ENCODE data around the gene ROGDI.
A peak's percentile ranks its signal among the peaks of the same experiment; 100 is the strongest.

The ROGDI gene

GRCh38 chr16:4767872-4768548 is 34.4 kb downstream of the ROGDI start:
- FAIRE-seq (no peak), DNase-seq (ENCODE audit: low spot score) (no peak)

- FAIRE-seq: peak; percentile 67
- DNase-seq (ENCODE audit: low spot score): peak; percentile 87
These were observed 35.4 kb downstream of the ROGDI start, which contains the start of gene ZNF500 for GRCh38 chr16:4766875-4767628. ZNF500 (minus strand) TSS chr16:4767162; CDS start chr16:4765978, 1,184 bp downstream.

GRCh38 chr16:4765511-4766474 is 36.6 kb downstream of the ROGDI start:
- no peak for DNase-seq (ENCODE audit: low spot score)
- FAIRE-seq: no peak

DNA sequence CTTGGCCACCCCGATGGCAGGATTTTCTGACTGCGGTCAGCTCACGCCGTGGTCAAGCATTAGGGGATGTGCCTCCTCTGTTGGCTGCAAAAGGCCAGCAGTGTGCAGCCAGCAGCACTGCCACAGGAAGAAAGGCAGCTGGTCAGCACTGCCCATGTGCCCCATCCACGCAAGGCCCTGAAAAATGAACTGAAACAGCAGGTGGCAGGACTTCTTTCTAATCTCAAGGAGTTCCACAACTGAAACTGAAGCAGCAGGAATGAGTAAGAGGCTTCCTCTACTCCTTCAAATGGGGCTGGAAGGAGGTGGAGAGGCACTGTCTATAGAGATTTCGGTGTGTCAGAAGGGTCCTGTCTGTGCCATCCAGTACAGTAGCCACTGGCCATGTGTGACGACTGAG is 38.6 kb downstream of the ROGDI start:
- DNase-seq (ENCODE audit: low spot score): no peak

GRCh38 chr16:4762205-4762604 is 40.2 kb downstream of the ROGDI start:
- FAIRE-seq (no peak), DNase-seq (ENCODE audit: low spot score) (no peak)

More for the DNA sequence above, 38.6 kb downstream of the ROGDI start:
- FAIRE-seq: no peak

DNA sequence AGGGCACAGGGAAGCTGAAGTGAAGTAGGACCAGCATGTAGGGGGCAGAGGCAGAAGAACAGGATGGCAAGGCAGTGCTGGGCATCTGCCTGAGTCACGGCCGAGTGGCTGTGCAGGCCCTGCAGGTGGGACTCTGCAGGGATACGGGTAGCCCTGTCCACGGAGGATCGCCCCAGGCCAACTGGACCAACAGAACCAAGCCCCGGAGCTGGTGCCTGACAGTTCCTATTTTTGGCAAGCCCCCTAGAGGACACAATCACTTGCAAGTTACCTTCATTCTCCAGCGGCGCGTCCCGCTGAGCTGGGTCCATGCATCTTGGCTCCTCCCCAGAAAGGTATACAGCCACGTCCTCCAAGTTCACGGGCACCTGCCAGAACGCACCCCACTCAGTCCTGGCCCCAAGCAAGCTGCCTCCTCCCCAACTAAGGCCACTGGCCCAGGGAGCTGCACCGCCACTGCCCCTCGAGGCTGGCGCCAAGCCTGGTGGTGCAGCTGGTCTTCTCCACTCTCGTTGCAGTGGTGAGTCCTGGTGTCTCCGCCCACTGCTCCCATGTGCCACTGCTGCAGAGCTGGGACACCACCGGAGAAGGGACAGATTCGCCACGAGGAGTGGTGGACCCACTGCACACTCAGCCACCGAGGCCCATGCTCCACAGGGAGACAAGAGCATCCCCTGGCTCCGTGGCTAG is 42.1 kb downstream of the ROGDI start:
- DNase-seq (ENCODE audit: low spot score): no peak
- no peak for FAIRE-seq

DNA sequence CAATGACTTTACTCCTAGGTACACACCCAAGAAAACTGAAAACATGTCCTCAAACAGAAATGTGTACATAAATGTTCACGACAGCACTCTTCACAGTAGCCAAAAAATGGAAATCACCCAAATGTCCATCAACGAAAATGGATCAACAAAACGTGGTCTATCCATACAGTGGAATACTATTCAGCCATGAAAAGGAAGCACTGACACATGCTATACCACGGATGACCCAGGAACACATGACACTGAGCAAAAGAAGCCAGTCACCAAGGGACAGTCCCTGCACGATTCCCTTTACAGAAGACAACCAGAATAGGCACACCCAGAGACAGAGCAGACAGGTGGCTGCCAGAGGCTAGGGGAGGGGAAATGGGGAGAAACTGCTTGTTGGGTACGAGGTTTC is 46.7 kb downstream of the ROGDI start:
- DNase-seq (ENCODE audit: low spot score) (no peak), FAIRE-seq (no peak)

GRCh38 chr16:4754865-4755264 is 47.6 kb downstream of the ROGDI start:
- DNase-seq (ENCODE audit: low spot score) (no peak), FAIRE-seq (no peak)

DNA sequence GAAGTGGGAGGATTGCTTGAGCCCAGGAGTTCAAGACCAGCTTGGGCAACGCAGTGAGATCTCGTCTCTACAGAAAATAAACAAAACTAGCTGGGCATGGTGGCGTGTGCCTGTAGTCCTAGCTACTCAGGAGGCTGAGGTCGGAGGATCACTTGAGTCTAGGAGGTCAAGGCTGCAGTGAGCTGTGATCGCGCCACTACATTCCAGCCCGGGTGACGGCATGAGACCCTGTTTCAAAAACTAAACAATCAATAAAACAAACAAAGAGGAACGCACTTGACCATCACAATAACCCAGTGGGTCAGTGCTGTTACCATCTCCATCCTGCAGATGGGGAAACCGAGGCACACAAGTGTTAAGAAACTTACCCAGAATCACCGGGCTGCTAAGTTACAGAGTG is 49.2 kb downstream of the ROGDI start:
- FAIRE-seq (no peak), DNase-seq (ENCODE audit: low spot score) (no peak)

GRCh38 chr16:4752351-4753100 is 49.9 kb downstream of the ROGDI start:
- no peak for FAIRE-seq
- DNase-seq (ENCODE audit: low spot score): no peak

GRCh38 chr16:4750896-4751295 is 51.5 kb downstream of the ROGDI start:
- DNase-seq (ENCODE audit: low spot score): no peak
- FAIRE-seq: no peak

- no peak for FAIRE-seq
- DNase-seq (ENCODE audit: low spot score): no peak
These were observed 52.7 kb downstream of the ROGDI start for GRCh38 chr16:4749700-4750257.

DNA sequence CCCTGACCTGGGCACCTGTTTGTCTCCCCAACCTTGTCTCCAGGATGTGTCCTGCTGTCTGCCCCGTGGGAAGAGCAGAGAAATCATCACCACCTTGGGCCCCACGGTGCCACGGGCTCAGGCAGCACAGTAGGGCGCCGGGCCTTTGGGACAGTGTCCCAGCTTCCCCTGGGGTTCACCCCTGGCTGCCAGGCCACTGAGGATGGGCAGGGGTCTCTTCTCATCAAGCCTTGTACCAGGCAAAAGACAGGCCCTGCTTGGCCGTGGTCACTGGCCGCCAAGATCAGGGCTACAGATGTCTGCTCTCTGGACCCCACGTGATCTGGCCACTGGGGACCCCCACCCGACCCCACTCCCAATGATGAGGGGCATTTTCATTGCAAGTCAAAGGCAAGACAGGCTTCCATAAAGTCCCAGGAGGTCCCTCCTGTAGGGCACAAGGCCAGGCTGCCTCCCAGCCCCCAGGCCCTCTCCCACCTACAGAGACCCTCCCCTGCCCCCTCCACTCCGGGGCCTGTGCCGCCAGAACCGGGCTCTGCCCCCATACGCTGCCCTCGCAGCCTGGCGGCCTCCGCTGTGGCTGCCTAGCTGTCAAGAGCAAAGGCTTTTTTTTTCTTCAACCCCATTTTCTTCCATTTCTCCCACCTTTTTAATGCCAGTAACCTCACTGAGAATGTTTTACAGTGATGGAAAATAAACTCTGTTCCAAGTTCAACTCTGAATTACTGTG is 53.6 kb downstream of the ROGDI start:
- FAIRE-seq: no peak

DNA sequence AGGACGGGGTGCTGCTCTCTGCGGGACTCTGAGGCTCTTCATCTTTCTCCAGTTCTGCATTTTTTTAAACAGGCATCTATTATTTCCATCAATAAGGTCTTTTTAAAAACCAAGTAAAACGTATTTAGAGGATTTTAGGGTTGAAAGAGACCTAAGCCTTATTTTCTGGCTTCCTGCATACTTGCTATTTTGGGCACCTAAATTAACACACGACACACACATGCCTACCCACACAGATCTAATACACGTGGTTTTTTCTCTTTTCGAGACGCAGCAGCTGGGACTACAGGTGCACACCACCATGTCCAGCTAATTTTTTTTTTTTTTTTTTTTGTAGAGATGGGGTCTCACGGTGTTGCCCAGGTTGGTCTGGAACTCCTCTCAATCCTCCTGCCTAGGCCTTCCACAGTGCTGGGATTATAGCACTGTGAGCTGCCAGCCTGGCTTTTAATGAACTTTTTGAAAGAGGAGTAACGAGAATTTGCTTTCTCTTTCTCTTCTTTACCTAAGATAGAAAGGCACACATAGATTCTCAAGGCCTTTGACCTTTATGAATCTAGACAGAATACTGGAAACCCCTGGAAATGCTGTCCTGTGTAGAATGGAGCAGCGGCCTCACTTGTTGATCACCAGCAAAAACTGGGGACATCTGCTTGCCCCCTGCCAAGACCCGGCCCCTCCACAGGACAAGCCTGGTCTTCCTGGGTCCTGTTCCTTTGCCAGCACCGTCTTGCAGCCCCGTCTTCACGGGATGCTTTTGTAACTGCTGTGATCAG is 54.3 kb downstream of the ROGDI start:
- no peak for FAIRE-seq
- no peak for DNase-seq (ENCODE audit: low spot score)

More for the DNA sequence above, 53.6 kb downstream of the ROGDI start:
- DNase-seq (ENCODE audit: low spot score): no peak

DNA sequence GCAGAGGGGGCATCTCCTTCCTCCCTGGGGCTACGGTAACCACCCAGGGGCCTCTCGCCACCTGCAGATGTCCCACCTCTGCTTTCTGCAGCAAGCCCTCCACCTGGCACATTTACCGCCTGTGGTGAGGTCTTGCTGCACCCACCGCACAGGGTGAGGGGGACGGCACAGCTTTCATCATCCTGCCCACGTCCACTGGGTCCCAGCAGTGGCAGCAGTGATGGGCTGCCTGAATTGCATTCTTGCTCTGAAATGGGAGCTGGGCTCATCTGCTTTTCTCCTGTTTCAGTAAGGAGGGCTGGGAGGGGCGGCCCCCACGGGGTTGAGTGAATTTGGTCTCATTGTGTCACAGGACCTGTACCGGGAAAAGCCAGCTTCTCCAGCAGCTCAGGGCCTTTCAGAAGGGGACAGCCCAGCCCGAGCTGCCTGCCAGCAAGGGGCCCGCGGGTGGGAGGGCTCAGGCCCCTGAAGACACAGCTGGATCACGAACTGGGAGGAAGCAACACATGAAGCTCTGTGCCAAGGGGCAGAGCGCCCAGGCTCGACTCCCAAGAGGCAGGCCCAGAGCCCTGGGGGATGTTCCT is 55.4 kb downstream of the ROGDI start:
- FAIRE-seq: no peak
- no peak for DNase-seq (ENCODE audit: low spot score)
